IPS-15b (cell line): Measurements from ENCODE around the gene IGF2BP2.
"Not testable (repeated sequence)": the region's sequence is repeated elsewhere in the genome, so short reads cannot be mapped to it uniquely, and the experiment has no call there.

Experiments used
- H3K27me3 ChIP-seq: one replicate; pipeline ENCODE4 v1.6.1; 2013; ENCODE audit warnings: low read length; ENCODE audit not compliant: control insufficient read depth, insufficient read depth
- H3K36me3 ChIP-seq: one replicate; pipeline ENCODE4 v1.6.1; 2013; ENCODE audit warnings: low read length; ENCODE audit not compliant: control insufficient read depth, insufficient read depth
- H3K4me1 ChIP-seq: one replicate; pipeline ENCODE4 v1.6.1; 2013; ENCODE audit warnings: mild to moderate bottlenecking, low read length; ENCODE audit not compliant: control insufficient read depth, insufficient read depth
- H3K4me3 ChIP-seq: one replicate; pipeline ENCODE4 v1.5.1; 2013; ENCODE audit warnings: low read depth, low read length
- H3K9ac ChIP-seq: one replicate; pipeline ENCODE4 v1.6.1; 2013; ENCODE audit warnings: low read depth, mild to moderate bottlenecking, low read length
- H3K9me3 ChIP-seq: one replicate; pipeline ENCODE4 v1.6.1; 2013; ENCODE audit warnings: mild to moderate bottlenecking, low read length; ENCODE audit not compliant: control insufficient read depth, insufficient read depth

The IGF2BP2 gene

DNA sequence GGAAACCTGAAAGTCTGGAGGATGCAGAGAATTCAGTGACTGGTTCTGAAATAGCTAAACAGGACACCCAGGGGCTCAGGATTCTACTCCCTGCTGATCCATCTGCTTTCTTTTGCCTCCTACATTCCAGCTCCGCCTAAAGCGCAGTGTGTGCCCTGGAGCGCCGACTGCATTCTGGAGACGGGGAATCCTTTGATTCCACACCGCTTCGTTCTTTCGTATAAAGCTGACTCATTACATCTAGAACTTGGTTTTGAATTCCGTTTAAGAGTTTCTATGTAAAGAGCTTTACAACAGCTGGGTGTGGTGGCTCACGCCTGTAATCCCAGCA, 177.0 kb downstream of the IGF2BP2 start:
- peaks cover 36% of the 10 kb centered on the region for H3K36me3 ChIP-seq
- peaks cover 17% of the 10 kb centered on the region for H3K4me1 ChIP-seq
- H3K9me3 ChIP-seq, result no peaks in the 10 kb centered on the region
- H3K27me3 ChIP-seq, result no peaks in the 10 kb centered on the region
- no peak overlapping the region for H3K4me3 ChIP-seq
- H3K9ac ChIP-seq, result no peak overlapping the region

DNA sequence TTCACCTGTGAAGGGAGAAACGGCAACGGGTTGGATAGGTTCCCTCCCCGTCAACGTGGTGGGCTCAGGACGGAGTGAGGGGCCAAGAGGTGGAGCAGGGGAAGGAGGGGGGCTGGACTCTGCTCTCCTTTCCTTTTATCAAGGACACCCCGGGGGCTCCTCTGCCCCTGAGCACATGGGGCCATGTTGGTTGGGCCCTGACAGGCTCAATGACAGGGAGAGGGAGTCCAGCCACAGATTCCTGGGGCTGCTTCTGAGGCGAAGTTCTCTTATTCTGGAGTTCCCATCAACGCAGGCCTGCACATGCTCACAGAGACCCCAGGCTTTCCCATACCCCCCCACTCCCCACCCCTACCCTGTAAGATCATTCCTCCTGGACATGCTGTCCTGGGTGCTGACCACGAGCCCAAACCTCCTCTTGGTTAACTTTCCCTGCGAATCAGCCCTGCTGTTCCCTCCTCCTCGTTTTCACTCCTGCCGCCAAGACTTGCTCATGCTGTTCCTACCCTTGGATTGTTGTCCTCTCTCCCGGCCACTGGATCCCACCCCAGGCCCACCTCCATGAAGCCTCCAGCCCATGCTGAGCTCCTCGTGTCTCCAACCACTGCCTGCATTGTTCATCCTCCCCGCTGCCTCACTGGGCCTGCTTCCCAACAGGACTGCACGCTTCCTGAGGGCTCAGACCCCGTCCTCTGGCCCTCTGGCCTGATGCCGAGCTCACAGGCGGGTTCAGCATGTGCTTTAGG, 177.5 kb downstream of the IGF2BP2 start:
- Histone ChIP-seq H3K36me3 (peaks cover 36% of the 10 kb centered on the region), H3K4me3 (no peak overlapping the region), H3K4me1 (peaks cover 17% of the 10 kb centered on the region), H3K27me3 (no peaks in the 10 kb centered on the region), H3K9me3 (no peaks in the 10 kb centered on the region), H3K9ac (no peak overlapping the region)

DNA sequence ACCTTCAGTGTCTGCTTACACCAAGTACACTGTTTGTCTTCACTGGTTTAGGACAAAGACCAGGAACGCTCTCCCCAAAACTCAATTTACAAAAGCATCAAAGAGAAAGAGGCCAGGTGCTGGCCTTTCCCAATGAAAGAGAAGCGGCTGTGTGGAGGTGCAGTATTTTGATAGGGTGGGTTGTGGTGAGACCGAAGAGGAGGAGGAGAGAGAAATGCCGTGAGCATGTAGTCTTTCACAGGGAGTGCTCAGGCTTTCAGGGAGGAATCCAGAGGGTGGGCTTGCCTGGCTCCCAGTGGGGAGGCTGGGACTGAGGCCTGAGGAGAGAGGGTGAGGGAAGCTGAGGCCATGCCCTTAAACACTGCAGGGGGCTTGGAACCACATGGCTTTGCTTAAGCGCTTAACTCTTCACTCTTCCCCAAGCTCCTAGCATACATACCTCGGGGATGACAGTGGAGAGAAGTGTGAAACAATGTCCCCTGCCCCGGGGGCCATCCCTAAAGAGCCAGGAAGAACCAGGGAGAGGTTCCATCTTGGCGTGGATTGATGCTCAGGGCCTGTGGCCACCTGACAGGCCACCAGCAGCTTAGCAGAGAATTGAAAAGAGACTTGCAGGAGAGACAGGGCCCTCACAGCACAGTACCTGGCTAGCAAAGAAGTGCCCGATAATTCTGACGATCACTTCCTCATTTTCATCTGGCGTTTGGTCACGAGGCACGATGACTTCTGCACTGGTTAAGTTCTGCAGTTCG, 178.3 kb downstream of the IGF2BP2 start:
- H3K9ac ChIP-seq, result no peak overlapping the region
- peaks cover 31% of the 10 kb centered on the region for H3K36me3 ChIP-seq
- H3K9me3 ChIP-seq, result no peaks in the 10 kb centered on the region
- H3K27me3 ChIP-seq, result no peaks in the 10 kb centered on the region
- H3K4me1 ChIP-seq, result peaks cover 17% of the 10 kb centered on the region
- H3K4me3 ChIP-seq, result no peak overlapping the region

DNA sequence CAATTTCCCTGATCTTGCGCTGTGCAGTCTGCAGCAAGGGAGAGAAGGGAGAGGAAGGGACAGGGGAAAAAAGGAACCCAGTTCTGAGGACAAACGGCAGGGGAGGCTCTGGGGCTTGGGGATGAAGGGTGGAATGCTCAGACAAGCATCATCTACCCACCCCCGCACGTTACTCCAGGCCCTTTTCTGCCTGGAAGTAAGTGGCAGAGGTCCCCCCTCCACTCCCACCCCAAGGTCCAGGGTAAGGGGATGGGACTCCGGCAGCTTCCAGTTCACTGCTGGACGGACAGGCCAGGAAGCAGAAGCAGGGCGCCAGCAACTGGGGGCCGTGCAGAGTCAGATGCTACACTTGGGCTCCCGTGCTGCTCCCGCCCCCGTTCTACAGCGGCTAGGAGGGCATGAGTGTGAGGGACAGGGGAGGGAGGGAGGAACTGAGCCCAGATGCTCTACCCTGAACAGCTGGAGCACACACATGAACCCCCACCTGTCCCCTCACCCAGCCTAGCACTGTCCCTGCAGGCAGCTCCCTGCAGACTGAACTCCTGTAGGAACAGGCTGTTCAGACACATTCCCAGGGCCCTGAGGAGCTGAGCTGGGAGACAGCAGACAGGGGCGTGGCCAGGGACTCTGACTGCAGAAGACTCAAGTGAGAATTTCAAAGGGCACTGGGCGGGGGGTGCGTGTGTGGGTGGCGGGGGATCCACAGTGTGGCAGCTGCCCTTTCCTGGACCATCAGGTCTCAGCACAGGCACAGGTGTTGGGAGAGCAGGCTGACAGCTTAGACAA, 179.1 kb downstream of the IGF2BP2 start:
- Histone ChIP-seq H3K4me3 (no peak overlapping the region), H3K36me3 (peaks cover 30% of the 10 kb centered on the region)

DNA sequence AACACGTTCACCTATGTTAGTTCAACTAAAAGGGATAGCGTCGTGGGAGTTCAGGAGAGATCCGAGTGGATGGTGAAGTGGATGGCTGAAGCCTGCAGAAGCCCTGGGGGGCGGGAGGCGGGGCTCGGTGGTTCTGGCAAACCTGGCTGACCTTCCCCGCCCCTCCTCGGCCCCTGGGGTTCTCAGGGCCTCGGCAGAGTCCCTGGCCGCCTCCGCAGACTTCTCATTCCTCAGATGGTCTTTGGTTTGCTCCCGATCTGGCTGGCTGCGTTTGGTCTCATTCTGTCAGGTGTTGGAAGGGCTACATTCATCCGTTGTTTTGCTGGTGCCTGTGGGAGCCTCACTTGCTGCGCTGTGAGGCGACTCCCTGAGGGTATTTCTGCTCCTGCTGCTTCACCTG, 179.7 kb downstream of the IGF2BP2 start:
- Histone ChIP-seq H3K4me1 (peaks cover 20% of the 10 kb centered on the region), H3K36me3 (peaks cover 30% of the 10 kb centered on the region)
- not testable (repeated sequence) for H3K9ac ChIP-seq, H3K27me3 ChIP-seq, H3K4me3 ChIP-seq, H3K9me3 ChIP-seq

More for the DNA sequence above, 179.1 kb downstream of the IGF2BP2 start:
- Histone ChIP-seq H3K4me1 (peaks cover 18% of the 10 kb centered on the region), H3K9me3 (no peaks in the 10 kb centered on the region), H3K9ac (peak overlapping the region; percentile 37), H3K27me3 (no peaks in the 10 kb centered on the region)

DNA sequence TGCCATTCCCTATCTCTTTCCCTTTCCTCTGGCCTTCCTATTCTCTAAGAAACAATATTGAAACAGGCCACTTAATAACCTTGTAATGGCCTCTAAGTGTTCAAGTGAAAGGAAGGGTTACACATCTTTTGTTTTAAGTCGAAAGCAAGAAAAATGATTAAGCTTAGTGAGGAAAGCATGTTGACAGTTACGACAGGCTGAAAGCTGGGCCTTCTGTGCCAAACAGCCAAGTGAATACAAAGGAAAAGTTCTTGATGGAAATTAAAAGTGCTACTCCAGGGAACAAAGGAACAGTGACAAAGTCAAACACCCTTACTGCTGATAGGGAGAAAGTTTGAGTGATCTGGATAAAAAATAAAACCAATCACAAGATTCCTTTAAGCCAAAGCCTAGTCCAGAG, 184.5 kb downstream of the IGF2BP2 start:
- Histone ChIP-seq H3K27me3 (no peaks in the 10 kb centered on the region), H3K9ac (no peak overlapping the region), H3K4me3 (no peak overlapping the region), H3K9me3 (no peaks in the 10 kb centered on the region), H3K36me3 (no peaks in the 10 kb centered on the region), H3K4me1 (peaks cover 4% of the 10 kb centered on the region)

DNA sequence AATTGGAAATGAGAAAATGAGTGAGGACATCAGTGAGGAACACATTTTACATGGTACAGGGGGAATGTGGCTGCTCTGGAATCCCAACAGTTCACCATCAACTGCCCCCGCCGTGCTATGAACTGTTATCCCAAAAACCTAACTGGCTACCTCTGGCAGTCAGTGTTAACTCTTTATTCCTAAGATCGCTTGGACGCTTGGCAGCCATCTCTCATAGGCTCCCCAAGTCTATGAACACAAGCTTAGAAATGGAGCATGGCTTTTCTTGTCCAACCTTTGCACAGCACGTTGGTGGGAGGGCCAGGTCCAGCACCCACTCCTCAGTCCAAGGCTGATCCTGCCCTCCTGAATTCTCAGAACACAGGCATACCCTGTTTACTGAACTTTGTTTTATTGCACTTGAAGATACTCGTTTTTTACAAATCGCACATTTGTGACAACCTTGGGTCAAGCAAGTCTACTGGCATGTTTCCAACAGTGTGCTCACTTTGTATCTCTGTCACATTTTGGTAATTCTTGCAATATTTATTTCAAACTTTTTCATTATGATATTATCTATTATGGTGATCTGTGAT, 185.1 kb downstream of the IGF2BP2 start:
- Histone ChIP-seq H3K27me3 (no peaks in the 10 kb centered on the region), H3K4me1 (peaks cover 3% of the 10 kb centered on the region), H3K36me3 (no peaks in the 10 kb centered on the region), H3K4me3 (no peak overlapping the region), H3K9ac (no peak overlapping the region), H3K9me3 (no peaks in the 10 kb centered on the region)

DNA sequence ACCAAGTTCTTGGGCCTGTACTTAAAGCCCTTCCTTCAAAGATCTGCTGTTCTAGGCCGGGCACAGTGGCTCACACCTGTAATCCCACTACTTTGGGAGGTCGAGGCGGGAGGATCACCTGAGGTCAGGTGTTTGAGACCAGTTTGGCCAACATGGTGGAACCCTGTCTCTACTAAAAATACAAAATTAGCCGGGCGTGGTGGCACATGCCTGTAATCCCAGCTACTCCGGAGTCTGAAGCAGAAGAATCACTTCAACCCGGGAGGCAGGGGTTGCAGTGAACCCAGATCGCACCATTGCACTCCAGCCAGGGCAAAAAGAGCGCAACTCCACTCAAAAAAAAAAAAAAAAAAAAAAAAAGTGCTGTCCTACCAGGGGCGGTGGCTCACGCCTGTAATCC, 186.2 kb downstream of the IGF2BP2 start:
- H3K4me1 ChIP-seq, H3K9me3 ChIP-seq, H3K36me3 ChIP-seq, H3K27me3 ChIP-seq, H3K4me3 ChIP-seq, H3K9ac ChIP-seq: not testable (repeated sequence)

DNA sequence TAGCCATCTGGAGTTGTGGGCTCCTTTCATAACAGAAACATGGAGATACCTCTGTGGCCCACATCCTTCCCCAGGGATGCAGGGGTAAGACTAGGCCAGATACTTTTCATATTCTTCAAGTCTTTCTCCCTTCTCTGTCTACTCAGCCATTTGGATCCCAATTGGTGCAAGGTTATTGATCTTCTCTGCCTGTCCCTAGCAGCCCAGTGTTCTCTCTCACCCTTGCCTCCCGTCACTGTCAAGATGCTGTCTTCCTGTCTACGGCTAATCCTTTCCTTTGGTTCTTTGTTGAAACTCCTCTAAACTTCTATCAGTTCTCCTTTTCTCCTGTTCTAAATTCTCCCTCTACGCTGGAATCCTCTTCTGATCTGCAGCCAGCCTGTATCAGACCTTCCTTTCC, 187.5 kb downstream of the IGF2BP2 start:
- no peaks in the 10 kb centered on the region for H3K36me3 ChIP-seq
- H3K4me1 ChIP-seq, result peaks cover 3% of the 10 kb centered on the region
- no peaks in the 10 kb centered on the region for H3K9me3 ChIP-seq
- no peaks in the 10 kb centered on the region for H3K27me3 ChIP-seq
- no peak overlapping the region for H3K9ac ChIP-seq
- no peak overlapping the region for H3K4me3 ChIP-seq

DNA sequence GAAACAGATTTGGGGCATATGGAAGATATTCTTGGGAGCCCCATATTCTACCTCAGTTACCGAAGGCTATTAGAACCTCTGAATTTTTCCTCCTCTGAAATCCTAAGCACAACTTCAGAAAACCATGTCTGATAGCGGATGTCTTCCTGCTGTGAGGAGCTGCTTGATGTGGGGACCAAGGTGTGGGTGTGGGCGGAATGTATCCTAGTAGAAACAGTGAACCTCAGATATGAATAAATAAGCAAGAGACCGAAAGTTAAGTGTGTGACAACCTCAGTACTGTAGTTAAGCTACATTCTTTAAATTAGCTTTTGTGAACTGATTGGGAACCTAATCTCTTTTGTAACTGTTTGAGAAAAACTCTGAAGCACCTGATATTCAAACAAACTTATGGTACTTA, 191.8 kb downstream of the IGF2BP2 start:
- H3K27me3 ChIP-seq, result no peaks in the 10 kb centered on the region
- H3K9me3 ChIP-seq, result no peaks in the 10 kb centered on the region
- no peaks in the 10 kb centered on the region for H3K4me1 ChIP-seq
- peaks cover 18% of the 10 kb centered on the region for H3K36me3 ChIP-seq
- H3K4me3 ChIP-seq, result no peak overlapping the region
- no peak overlapping the region for H3K9ac ChIP-seq

DNA sequence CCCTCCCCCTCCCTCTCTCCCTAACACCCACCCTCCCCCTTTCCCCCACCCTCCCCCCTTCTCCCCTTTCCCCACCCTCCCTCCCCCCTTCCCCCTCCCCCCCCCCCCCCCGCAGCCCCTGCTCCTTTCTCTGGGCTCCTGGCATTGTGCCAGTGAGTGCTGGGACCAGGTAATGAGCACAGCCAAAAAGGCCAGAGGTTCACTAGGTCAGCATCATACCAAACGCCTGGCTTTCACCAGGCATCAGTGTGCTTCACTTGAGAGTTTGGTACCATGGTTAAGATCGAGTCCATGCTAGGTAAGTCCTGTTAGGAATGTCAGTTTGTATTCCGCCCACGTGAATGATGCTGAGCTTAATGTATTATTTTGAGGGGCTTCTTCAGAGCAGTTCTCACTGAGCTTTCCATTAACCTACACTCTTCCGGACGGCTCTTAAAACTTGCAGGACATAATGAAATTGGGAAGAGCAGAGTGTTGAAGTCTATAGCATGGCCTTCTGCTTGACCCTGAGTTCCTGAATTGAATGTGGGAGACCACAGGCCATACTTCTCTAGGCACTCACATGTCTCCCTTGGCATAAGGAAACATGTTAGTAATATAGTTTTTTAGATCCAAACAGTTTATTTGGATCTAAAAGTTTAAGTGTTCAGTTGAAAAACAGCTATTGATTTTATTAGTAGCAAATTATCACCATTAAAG, 193.2 kb downstream of the IGF2BP2 start:
- Histone ChIP-seq H3K9ac (no peak overlapping the region), H3K27me3 (no peaks in the 10 kb centered on the region), H3K9me3 (no peaks in the 10 kb centered on the region), H3K36me3 (peaks cover 20% of the 10 kb centered on the region), H3K4me1 (no peaks in the 10 kb centered on the region), H3K4me3 (no peak overlapping the region)
